NCI-H2196 (cell line): Measurements from ENCODE around the gene GAL3ST2.
"Not testable (repeated sequence)": the region's sequence is repeated elsewhere in the genome, so short reads cannot be mapped to it uniquely, and the experiment has no call there.

Source experiments
- DNase-seq: peaks from one replicate; lab custom pipeline; 2025; ENCODE audit not compliant: unreplicated experiment; lab: John Stamatoyannopoulos, UW

The GAL3ST2 gene

GRCh38 chr2:241791385-241791784, 14.8 kb downstream of the GAL3ST2 start:
- not testable (repeated sequence) for DNase-seq

- DNase-seq: no peak
These were observed 16.8 kb downstream of the GAL3ST2 start for GRCh38 chr2:241793385-241793784.

DNA sequence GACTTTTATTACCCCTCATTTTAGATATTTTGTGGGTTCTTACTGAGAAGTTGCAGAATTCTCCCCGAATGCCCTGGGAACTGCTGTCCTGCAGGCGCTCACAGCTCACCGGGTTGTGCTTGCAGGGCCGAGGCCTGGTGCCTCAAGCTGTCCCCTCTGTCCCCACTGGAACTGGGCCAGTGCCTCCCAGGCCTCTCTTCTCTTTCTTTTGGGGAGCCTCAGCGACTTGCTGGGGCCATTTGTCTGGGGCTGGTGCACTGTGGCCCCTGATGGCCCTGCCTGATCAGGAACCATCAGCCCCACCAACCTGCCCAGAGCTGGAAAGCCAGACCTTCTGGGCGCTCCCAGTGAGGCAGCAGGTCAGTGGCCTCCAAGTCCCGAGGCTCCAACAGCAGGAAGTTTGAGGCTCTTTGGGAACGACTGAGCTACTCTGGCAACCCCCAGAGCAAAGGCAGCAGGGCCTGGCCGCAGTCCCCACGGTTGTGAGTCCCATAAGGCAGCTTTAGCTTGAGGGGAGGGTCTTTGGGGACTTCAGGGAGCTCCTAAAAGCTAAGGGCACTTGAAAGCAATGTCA, 17.7 kb downstream of the GAL3ST2 start:
- DNase-seq: no peak

GRCh38 chr2:241795021-241795999, 18.7 kb downstream of the GAL3ST2 start:
- DNase-seq: no peak

DNA sequence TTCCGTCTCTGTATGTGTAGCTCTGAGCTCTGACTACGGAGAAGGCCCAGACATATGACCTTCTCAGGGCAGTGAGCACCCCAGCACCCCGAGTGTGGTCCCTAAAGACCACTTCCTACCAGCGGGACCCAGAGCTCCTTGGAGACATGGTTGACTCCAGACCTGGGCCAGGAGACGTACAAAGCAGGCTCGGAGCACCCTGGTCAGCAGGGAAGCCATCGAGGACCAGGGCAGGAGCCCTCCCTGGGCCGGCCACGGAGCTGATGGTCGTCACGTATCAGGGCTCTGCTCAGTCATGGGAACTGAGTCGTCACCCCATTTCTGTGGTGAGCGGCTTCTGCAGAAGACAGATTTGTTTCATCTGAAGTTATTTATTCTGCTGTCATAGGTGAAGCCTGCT, 19.6 kb downstream of the GAL3ST2 start:
- no peak for DNase-seq

- DNase-seq: no peak
These were observed 20.1 kb downstream of the GAL3ST2 start for GRCh38 chr2:241796610-241797138.

DNA sequence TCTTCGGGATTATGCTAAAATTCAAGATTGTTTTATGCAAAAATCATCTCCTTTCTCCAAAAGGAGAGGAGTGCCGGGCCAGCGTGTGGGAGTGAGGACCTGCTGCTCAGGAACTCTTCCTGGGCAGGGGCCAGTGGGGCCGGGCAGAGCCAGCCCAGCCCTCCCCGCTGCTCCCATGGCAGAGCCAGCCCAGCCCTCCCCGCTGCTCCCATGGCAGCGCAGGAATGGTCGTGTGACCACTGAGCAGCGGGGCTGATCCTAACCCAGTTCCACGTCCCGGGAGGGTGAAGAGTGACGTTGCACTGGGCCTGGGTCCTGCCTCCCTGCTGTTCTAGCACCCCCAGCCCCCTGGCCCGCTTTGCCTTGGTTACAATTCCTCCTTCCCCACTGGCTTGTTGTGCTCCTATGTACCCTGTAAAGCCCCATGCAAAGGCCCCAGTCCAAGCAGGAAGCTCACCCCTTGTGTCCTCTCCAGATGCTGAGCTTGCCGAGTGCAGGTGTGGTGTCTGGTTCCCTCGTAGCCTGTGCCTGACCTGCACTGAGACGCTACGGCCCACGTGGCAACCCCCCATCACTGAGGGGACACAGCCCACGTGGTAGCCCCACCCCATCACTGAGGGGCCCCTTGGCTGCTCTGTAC, 20.9 kb downstream of the GAL3ST2 start:
- DNase-seq: peak; percentile 69

DNA sequence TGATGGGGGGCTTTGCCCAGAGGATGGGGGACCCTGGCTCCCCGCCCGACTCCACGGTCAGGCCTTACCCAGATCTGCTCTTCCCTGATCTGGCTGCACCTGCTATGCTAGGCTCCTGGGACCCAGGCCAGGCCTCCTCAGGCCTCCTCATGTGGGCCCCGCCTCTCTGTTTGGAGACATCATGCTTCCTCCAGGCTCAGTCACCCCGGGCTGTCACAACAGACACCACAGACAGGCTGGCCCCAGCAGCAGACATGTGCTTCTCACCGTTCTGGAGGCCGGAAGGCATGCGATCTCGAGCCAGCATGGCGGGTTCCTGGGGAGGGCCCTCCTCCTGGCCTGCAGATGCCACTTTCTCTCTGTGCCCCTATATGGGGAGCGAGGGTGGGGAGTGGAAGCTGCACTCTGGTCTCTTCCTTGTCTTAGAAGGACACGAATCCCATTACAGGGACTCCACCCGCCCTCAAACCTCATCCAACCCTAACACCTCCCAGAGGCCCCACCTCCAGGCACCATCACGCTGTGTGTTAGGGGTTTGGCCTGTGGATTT, 21.5 kb downstream of the GAL3ST2 start:
- peak; percentile 88 for DNase-seq

- no peak for DNase-seq
These were observed 22.3 kb downstream of the GAL3ST2 start for GRCh38 chr2:241798631-241799521.

GRCh38 chr2:241799522-241800197, 23.0 kb downstream of the GAL3ST2 start:
- no peak for DNase-seq

GRCh38 chr2:241800198-241800903, 23.7 kb downstream of the GAL3ST2 start:
- not testable (repeated sequence) for DNase-seq

GRCh38 chr2:241801611-241802420, 25.2 kb downstream of the GAL3ST2 start:
- DNase-seq: no peak

DNA sequence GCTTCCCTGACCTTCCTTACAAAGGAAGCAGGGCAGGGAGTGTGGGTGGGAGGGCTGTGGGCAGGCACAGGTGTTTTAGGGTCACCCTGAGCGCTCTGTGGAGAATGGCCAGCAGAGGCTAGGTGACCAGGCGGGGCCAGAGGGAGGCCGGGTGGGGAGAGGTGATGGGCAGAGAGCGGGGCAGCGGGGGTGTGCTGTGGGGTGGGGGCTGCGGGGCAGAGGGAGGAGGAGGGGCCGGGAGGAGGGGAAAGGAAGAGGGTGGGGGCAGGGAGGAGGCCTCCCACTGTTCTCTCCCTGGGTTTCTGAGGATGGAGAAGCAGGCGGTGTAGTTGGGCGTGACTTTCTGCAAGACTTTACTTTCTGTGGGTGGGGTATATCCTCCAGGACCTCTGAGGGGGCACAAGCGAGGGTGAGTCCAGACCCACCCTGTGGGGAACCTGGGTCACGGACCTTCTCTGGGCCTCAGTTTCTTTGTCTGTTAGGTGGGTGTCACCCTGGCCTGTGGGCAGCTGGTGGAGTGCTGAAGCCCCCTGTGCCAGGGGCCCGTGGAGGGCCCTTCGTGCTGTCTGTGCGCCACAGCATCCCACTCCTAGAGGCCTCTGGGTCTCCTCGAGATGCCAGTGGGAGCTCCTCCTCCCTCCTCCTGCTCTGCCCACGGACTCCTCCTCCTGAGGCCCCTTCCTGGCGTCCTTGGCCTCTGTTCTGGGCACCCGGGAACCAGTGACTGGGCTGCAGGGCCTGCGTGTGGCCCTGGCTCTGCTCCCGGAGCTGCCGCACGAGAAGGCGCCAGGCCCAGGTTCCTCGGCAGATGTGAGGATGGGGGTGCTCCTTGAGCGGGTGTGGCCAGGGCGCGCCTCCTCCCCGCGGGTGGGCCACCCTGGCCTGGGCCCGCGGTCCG, 26.0 kb downstream of the GAL3ST2 start:
- DNase-seq: no peak

DNA sequence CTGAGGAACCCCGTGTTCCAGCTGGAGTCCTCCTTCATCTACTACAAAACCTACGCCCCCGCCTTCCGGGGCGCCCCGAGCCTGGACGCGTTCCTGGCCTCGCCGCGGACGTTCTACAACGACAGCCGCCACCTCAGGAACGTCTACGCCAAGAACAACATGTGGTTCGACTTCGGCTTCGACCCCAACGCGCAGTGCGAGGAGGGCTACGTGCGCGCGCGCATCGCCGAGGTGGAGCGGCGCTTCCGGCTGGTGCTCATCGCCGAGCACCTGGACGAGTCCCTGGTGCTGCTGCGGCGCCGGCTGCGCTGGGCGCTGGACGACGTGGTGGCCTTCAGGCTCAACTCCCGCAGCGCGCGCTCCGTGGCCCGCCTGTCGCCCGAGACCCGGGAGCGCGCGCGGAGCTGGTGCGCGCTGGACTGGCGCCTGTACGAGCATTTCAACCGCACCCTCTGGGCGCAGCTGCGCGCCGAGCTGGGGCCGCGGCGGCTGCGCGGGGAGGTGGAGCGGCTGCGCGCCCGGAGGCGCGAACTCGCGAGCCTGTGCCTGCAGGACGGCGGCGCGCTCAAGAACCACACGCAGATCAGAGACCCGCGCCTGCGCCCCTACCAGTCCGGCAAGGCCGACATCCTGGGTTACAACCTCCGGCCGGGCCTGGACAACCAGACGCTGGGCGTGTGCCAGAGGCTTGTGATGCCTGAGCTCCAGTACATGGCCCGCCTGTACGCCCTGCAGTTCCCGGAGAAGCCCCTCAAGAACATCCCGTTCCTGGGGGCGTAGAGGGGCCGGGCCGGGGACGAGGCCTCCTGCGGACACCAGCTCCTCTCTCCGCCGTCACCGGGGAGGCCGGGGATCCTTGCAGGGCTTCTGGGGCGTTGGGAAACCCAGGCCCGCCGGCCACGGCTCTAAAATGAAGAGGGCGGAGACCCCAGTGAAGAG, 27.0 kb downstream of the GAL3ST2 start:
- DNase-seq: peak; percentile 78

DNA sequence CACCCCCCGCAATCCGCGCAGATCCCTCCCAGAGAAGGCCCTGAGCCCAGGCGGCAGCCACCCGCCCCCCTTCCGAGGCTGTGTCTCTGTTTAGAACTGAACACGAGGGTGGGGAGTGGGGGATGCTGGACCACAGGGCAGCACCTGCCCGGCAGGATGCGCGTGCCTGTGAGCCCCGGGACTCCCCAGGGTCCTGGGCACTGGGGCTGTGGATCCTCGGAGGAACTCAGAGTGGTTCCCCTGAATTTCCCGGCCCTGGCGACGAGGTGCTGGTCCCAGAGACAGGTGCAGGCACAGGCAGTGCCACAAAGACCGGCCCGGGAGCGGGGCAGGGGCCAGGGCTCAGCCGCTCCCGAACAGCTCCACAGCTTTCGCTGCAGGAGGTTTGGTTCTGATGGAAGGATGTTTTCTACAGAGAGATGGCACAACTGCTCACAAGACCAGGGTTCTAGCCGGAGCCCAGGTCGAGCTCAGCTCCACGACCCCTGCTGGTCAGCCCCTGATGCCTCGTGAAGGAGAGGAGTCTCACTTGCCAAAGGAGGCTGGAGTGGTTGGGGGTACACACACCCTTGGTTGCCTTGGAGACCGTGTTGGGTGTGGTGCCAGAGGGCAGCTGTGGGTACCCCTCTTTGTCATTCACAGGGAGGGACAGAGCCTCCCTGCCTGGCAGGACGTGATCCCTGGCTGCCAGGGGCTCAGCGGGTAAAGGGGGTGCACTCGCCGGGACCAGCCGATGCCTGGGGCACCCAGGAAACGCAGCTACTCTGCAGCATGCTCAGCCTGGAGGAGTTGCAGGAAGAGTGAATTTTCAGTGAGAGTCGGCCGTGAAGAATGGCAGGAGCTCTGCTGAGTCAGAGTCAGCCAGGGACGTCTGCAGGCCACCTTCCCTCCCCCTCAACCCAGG, 28.0 kb downstream of the GAL3ST2 start:
- DNase-seq: no peak
